ENCODE results near the gene NOS1AP. TPM values are rescaled to one million over a fixed set of nuclear protein-coding genes. Genes with fewer than 3 reads are reported as not detected.

Gene NOS1AP
- total RNA-seq, 1 donor from 2014 or later, result 4.5 TPM

DNA sequence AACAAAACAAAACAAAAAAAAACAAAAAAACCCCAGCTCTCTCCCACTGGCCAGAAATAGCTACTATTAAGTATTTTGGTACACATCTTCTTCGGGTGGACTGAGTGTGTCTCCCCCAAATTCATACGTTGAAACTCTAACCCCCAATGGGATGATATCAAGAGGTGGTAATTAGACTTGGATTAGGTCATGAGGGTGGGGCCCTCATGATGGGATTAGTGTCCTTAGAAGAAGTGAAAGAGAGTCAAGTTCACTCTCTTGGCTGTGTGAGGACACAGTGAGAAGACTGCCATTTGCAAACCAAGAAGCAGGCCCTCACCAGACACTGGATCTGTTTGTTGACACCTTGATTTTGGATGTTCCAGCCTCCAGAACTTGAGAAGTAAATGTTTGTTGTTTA, 116.9 kb downstream of the NOS1AP start:
- Mint-ChIP-seq H3K36me3 (ENCODE audit: low read depth) (no peaks in the 10 kb centered on the region), H3K27me3 (ENCODE audit: low read depth) (no peaks in the 10 kb centered on the region), H3K27ac (ENCODE audit: unreplicated experiment) (peak overlapping the region; percentile 60), H3K4me3 (ENCODE audit: unreplicated experiment) (no peak overlapping the region), H3K4me1 (ENCODE audit: low read depth) (peaks cover 40% of the 10 kb centered on the region), H3K9me3 (ENCODE audit: low read depth) (no peaks in the 10 kb centered on the region)
- TF ChIP-seq, protein P1, sequence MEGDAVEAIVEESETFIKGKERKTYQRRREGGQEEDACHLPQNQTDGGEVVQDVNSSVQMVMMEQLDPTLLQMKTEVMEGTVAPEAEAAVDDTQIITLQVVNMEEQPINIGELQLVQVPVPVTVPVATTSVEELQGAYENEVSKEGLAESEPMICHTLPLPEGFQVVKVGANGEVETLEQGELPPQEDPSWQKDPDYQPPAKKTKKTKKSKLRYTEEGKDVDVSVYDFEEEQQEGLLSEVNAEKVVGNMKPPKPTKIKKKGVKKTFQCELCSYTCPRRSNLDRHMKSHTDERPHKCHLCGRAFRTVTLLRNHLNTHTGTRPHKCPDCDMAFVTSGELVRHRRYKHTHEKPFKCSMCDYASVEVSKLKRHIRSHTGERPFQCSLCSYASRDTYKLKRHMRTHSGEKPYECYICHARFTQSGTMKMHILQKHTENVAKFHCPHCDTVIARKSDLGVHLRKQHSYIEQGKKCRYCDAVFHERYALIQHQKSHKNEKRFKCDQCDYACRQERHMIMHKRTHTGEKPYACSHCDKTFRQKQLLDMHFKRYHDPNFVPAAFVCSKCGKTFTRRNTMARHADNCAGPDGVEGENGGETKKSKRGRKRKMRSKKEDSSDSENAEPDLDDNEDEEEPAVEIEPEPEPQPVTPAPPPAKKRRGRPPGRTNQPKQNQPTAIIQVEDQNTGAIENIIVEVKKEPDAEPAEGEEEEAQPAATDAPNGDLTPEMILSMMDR (IDR thresholded peaks at IDR 0.05), result no peak
- DNase-seq (ENCODE audit: low spot score), result no peak

DNA sequence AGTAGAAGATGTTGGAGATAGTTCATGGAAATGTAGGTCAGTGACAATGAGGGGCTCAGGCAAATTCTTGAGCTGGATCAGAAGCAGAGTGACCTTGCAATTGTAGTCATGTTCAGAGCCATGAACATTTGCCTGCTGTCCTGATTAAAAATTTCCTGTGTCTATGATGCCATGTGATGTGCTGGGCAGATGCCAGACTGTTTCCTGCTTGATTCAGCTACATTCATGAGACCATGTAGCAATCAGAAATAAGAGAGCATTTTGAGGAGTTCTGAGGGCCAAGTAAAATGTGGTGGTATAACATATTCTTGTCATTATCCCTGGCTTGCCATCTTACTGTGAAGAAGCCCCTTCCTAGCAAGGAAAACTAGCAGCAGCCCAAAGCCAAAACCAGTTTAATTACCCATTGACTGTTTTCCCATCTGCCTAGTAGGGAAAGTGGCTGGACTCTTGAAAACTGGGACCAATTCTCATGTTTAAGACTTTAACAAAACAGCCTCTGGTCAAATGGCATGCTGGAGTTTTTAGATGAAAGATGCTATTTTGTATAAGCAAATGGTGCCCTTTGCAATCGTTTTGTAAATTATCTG, 118.3 kb downstream of the NOS1AP start:
- no peak for DNase-seq (ENCODE audit: low spot score)
- peak overlapping the region; percentile 72 for H3K27ac Mint-ChIP-seq (ENCODE audit: unreplicated experiment)
- no peaks in the 10 kb centered on the region for H3K36me3 Mint-ChIP-seq (ENCODE audit: low read depth)
- H3K27me3 Mint-ChIP-seq (ENCODE audit: low read depth), result no peaks in the 10 kb centered on the region
- peaks cover 42% of the 10 kb centered on the region for H3K4me1 Mint-ChIP-seq (ENCODE audit: low read depth)
- H3K9me3 Mint-ChIP-seq (ENCODE audit: low read depth), result no peaks in the 10 kb centered on the region
- TF ChIP-seq, protein P1 (IDR thresholded peaks at IDR 0.05), result no peak
- no peak overlapping the region for H3K4me3 Mint-ChIP-seq (ENCODE audit: unreplicated experiment)

DNA sequence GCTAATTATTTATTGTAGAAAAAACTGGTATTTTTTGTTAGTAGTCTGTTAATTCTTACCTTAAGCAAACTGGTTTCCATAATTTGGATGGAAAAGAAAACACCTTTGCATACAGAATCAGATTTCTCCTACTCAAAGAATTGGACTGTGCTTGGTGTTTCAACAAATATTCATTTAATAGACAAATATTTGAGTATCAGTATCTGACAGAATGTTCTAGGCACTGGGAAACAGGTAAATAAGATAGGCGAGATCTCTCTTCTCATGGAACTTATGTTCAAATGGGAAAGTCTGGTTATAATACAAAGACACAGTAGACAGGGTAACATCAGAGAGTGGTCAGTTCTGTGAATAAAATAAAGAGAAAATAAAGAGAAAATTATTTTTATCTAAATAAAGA, 119.9 kb downstream of the NOS1AP start:
- H3K9me3 Mint-ChIP-seq (ENCODE audit: low read depth), result no peaks in the 10 kb centered on the region
- TF ChIP-seq, protein P1 (IDR thresholded peaks at IDR 0.05), result no peak
- DNase-seq (ENCODE audit: low spot score), result no peak
- H3K36me3 Mint-ChIP-seq (ENCODE audit: low read depth), result no peaks in the 10 kb centered on the region
- peaks cover 42% of the 10 kb centered on the region for H3K4me1 Mint-ChIP-seq (ENCODE audit: low read depth)
- H3K27me3 Mint-ChIP-seq (ENCODE audit: low read depth), result no peaks in the 10 kb centered on the region
- H3K27ac Mint-ChIP-seq (ENCODE audit: unreplicated experiment), result no peak overlapping the region
- no peak overlapping the region for H3K4me3 Mint-ChIP-seq (ENCODE audit: unreplicated experiment)

DNA sequence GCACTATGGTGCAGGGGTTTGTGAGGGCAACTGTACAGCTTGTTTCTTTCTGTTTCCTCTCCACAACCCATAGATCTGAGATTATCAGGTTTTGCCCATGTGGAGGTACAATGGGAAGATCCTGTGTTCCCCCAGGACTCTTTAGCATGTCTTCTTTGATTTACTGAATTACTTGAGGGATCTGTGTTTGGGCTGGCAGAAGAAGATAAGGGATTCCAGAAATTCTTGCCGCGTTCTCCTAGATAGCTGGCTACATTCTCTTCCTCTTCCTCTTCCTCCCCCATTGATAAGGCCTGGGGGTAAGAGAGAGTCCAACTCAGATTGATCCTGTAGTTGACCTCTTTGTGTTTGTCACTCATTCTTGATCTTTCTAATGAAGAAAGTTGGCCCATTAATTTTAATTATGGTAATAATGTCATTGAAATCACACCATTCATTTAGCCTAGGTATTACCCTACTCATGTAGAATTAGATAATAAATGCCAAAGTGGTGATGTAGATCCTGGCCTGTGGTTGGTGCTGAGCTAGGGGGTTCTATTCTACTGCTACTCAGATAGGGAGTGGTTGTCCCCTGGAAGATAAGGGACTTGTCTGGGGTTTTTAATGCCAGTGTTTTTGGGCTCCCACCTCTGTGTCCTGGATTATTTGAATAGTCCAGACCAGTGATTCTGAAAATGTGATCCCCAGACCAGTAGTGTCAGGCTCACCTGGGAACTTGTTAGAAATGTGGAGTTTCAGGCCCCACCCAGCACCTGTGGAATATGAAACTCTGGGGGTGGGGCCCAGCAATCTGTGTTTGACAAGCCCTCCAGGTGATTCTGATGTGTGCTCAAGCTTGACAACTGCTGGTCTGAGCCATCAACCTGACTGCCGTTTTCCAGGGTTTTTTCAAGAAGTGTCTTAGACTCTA, 122.2 kb downstream of the NOS1AP start:
- Mint-ChIP-seq H3K36me3 (ENCODE audit: low read depth) (no peaks in the 10 kb centered on the region), H3K4me1 (ENCODE audit: low read depth) (peaks cover 35% of the 10 kb centered on the region), H3K27me3 (ENCODE audit: low read depth) (no peaks in the 10 kb centered on the region), H3K27ac (ENCODE audit: unreplicated experiment) (no peak overlapping the region), H3K9me3 (ENCODE audit: low read depth) (no peaks in the 10 kb centered on the region), H3K4me3 (ENCODE audit: unreplicated experiment) (no peak overlapping the region)
- TF ChIP-seq, protein P1 (IDR thresholded peaks at IDR 0.05), result no peak
- no peak for DNase-seq (ENCODE audit: low spot score)

DNA sequence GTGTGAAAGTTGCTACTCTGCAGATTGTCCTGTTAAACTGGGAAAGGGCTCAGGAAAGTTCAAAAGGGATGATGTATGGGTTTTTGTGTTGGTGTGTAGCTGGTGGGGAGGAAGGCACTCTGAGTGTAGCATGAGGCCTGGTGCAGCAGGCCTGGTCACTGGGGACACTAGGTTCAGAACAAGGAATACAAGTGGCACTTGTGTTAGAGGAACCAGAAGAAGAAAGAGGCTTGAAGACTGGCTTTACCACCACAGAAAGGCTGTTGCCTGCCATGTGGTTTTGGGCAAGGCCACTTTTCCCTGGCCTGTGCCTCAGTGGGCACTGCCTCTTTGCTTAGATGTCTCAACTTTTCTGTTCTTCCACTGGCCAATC, 122.8 kb downstream of the NOS1AP start:
- Mint-ChIP-seq H3K27ac (ENCODE audit: unreplicated experiment) (no peak overlapping the region), H3K4me1 (ENCODE audit: low read depth) (peaks cover 40% of the 10 kb centered on the region), H3K36me3 (ENCODE audit: low read depth) (no peaks in the 10 kb centered on the region), H3K27me3 (ENCODE audit: low read depth) (no peaks in the 10 kb centered on the region), H3K9me3 (ENCODE audit: low read depth) (no peaks in the 10 kb centered on the region), H3K4me3 (ENCODE audit: unreplicated experiment) (no peak overlapping the region)
- no peak for DNase-seq (ENCODE audit: low spot score)
- TF ChIP-seq, protein P1 (IDR thresholded peaks at IDR 0.05), result no peak
